SK-N-DZ (cell line): ENCODE results near the gene CHN2. TPM values are rescaled to one million over a fixed set of nuclear protein-coding genes. Genes with fewer than 3 reads are reported as not detected.

ENCODE experiments used
- DNase-seq: peaks from one replicate; pipeline ENCODE4 v3.0.0-alpha.2; 2015; ENCODE audit warnings: low spot score
- polyA plus RNA-seq, 2 experiments: library from polyadenylated mRNA; depleted of rRNA; stranded (reverse); fragments of >200 nt; gene quantifications; 2 replicates each; pipeline ENCODE4 v1.2.3, GENCODE V29; 2014

Gene CHN2
- 13.8 and 22.4 TPM in 2 replicates for polyA plus RNA-seq (2014; cell fraction: cytosol; rRNA removed)
- 6.8 and 12.9 TPM in 2 replicates for polyA plus RNA-seq (2014; cell fraction: nucleus; rRNA removed)

DNA sequence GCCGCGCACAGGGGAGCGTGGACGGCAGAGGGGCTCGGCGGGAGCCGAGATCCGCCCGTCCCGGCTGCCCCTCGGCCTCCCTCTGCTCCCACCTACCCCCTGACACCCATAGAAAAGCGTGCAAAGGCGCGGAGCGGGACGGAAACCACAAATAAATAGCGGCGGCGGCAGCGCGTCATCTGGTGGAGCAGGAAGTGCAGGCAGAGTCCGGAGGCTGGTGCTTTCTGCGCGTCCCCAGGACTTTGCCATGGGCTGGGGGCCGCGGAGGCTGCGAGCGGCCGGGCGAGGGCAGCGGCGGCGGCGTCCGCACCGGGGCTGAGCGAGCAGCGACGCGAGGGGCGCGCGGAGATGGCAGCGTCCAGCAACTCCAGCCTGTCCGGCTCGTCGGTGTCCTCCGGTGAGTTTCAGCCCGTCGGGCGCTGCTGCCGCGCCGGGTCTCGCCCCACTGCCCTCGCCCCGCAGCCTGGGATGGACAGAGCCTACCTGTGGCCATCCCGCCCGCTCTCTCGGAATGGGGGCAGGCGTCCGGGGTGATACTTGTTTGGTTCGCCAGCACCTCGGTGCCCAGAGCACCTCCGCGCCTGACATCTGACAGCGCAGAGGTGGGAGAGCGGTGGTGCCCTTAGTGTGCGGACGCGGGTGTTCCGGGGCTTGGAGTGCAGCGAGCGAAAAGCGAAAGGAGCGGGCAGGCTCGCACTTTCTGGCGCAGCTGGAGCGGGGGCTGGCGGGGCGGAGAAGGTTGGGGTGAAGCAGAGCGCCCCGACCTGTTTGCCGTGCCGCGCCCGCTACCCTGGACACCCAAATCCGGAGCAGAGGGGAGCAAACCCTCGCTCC is at the start of gene CHN2:
Gene CHN2 (plus strand): TSS at position 182 of the 834 bp plus-strand sequence.
- peak; percentile 81 for DNase-seq

DNA sequence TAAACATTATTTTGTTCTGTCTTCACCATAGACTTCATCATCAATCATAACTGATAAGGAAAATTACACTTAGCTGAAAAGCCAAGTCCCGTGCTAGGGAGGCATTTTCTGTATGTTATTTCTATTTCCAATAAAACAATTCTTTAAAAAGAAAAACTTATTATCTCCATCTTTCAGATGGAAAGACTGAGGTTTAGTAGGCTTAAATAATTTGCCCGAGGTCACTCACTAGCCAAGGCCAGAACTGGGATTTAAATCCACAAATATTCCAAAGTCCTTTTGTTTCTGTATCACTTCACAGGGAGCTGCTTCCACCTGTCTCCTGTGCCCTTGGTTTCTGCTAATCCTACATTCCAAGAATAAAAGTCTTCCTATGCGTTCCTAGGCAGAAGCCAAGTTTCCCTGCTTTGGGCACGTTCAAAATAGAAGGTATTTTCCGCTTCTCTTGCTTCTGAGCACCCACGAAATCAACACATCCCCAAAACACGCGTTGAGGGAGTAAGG is 49.0 kb upstream of the CHN2 start:
- DNase-seq: no peak

DNA sequence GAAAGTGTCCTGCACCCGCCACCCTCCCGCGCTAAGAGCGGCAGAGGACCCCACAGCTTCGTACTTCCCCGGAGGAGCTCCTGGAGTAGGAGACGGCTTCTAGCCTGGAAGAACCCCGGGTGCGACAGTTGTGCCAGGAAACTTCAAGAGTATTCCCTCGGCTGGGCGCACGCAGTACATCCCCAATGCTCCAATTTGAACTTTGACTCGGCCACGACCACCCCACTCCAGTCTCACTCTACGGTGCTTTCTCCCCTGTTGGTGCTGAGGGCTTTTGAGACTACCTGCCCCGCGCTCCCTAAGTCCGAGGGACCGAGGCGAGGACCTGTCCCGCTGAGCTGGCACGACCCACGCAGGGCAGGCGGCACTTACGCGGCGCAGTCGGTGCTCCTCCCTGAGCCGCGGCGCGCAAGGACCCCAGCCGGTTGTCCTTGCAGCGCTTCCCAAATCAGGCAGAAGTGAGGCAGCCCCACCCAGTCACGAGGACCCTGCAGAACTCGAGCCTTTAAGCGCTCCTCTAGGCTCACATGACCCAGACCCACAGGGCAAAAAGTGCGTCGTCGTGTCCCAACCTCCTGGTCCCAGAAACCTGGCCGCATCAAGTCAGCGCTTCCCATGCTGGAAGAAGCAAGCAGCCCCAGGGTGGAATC is 48.4 kb upstream of the CHN2 start, which contains the start of gene CPVL:
Gene CPVL (minus strand): TSS at position 481 of the 650 bp plus-strand sequence. CDS start 25,476 bp downstream, outside the sequence.
- peak; percentile 80 for DNase-seq

DNA sequence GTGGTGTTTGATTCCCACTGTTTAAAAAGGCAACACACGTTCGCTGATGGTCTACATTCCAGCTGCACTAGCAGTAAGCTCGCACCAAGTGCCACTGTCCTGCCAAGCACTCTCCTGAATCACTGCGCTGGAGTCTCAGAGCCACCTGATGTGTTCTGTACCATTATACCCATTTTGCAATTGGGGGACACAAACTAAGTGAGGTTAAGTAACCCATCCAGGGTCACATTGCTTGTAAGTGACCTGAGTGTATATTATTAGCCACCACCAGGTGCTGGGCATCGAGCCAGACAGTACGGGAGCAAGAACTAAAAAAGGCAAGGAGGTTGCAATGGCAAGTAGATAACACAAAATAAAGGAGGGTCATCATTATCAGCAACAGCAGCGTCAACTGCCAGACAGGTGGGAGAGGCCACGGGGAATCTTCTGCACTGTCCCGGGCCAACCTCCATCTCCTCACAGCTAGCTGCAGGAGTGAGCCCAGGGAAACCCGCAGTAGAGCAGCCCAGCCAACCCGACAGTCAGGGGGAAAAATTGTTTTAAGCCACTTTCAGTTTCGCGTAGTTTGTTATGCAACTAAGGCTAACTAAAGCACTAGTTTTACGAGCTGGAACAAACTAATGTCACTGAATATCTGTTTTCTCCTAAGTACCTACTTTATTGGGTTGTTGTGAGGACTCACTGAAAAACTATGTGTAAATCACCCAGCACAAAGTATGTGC is 47.5 kb upstream of the CHN2 start:
- peak; percentile 12 for DNase-seq

DNA sequence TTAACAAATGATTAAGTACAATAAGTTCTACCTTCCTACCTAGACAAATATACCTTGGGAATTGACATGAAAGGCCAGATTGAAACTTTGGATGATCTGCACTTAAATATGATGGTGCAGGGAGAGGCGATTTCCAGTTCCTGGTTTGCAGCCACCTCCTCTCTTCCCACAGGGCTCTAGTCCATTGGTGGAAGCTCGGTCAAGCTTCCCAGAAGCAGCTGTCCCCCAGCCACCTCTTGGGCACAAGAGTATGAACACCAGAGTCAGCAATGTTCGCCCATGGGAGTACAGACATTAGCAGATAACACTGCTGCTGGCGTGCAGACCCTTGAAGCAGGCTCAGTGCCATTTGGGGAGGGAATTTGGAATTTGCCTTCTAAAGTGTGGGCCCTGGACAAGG is 46.8 kb upstream of the CHN2 start:
- no peak for DNase-seq

DNA sequence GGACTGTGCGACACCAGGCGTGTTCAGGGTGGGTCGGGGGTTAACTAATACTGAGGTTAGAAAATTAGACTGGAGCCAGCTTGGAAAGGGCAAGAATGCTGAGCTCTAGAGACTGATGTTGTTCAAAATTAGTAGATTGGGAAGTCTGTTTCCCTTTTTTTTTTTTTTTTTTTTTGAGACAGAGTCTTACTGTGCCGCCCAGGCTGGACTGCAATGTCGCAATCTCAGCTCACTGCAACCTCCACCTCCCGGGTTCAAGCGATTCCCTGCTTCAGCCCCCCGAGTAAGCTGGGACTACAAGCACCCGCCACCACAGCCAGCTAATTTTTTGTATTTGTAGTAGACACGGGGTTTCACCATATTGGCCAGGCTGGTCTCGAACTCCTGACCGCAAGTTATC is 45.5 kb upstream of the CHN2 start:
- no peak for DNase-seq

DNA sequence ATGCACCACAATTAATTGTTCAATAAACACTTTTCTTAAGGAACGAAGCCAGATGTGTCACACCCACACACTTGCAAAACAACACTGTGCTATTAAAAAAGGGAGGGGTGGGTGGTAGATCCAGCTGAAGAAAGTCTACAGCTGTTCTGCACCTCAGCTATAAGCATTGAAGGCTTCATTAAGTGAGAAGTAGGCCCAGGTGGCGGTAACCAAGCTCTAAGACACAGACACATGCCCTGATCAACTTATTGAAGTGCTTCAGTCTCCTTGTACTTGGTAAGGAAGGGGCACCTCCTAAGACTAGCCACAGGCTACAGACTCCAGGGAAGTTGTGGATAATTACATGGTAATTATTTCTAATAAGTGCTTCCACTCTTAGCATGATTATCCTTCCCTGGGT is 43.7 kb upstream of the CHN2 start:
- DNase-seq: no peak

DNA sequence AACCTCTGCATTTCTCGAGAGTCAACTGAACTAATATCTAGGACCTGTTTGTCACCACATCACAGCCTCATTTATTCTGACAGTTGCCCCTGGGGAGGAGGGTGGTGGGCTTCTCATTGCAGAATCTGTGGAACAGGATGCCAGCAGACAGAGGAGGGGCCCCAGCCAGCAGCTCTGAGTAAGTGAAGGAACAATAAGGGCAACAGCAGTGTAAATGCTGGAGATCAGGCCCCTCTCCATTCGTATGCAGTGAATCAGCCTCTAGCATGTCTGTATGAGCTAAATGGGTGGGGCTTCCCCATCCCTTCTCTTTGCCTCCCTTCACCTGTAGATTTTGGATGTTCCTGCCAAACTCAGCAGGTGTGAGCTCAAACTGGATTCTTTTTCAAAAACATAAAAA is 40.5 kb upstream of the CHN2 start:
- no peak for DNase-seq

DNA sequence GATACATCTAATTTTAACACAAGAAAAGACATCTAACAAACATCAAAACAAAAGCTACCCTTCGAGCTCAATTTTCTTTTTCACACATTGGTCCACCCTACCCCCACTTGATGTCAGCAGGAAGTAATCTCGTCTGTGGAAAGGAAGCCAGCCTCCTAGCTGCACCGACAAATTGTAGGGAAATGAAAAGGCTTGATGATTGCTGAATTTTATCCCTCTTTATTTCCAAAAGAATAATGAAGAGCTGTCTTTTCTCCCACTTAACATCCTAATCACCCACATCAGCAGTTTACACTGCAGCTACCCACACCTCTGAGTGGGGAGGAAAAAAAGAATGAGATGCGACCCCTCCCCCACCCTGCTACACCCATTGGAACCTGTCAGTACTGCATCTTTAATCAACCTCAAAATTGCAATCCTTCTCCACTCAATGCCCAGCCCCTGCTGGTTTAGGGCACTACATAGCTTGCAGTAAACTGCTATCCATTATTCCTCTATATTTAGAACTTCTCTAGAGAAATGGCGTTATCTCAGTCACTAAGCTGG is 37.6 kb upstream of the CHN2 start:
- DNase-seq: peak; percentile 40

DNA sequence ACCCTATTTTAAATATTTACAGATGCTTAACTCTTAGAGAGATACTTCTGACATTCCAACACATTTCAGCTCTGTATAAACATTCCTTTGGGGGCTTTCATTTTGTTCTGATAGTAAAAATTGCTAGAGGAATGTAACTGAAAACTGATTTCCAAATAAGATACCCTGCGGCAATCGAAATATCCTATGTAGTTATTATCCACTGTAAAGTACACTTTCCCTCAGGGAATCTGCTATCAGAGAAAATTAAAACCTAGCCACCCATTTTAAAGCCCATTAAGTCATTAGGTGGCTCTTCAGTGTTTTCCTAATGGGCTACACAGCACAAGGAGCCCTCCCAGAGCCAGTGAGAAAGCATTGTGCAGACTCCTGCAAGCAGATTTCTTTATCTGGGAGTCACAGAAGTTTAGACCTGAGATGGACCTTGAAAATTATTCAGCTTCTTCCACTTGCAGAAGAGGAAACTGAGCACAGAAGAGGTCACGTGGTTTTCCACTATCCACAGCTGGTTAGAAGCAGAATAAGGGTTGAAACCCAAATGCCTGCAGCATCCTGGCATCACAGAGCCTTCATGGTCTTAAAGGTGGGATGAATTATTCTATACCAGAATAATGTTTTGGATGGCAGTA is 35.7 kb upstream of the CHN2 start:
- no peak for DNase-seq

DNA sequence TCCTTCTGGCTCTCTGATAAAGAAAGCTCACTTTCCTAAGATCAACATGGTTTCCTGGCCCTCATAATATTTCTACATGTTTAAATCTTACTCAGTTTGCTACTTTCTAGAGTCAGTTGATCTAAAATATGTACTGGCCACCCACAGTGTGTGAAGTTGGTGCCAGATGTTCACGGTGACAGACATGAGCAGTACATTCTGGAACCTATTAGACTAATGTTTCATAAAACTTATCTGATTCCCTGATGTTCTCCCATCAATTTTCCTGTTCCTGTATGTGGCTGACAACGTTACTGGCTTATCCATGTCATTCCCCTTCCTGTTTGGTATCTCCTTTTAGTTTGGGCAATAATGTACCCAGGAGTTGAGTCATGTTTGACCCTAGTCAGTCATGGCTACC is 34.5 kb upstream of the CHN2 start:
- DNase-seq: no peak

DNA sequence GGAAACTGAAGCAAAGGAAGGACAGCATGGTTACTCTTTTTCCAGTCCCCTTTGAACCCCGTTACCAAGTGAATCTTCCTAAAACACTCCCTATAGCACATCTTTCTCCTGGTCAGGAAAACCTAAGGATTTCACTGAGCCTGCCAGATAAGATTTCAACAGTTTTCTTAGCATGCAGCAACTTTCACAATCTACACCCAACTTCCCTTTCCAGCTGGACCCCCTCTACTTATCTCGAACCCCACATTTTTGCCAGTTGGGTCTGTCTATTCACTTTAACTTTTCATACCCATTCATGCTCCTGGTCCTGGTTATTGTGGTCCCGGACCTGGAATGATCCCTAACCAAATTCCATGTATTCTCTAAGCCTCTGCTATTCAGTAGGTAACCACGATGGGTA is 33.3 kb upstream of the CHN2 start:
- no peak for DNase-seq

DNA sequence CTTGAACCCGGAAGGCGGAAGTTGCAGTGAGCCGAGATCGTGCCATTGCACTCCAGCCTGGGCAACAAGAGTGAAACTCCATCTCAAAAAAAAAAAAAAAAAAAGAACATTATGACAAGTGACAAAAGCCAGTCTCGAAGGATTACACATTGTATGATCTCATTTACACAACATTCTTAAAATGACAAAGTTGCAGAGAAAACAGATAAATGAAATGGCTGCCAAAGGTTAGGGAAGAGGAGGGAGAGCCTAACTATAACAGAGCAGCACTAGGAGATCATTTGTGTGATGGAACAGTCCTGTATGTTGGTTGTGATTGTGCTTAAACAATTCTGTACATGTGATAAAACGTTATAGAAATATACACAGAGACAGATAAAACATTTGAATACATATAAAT is 32.0 kb upstream of the CHN2 start:
- no peak for DNase-seq

DNA sequence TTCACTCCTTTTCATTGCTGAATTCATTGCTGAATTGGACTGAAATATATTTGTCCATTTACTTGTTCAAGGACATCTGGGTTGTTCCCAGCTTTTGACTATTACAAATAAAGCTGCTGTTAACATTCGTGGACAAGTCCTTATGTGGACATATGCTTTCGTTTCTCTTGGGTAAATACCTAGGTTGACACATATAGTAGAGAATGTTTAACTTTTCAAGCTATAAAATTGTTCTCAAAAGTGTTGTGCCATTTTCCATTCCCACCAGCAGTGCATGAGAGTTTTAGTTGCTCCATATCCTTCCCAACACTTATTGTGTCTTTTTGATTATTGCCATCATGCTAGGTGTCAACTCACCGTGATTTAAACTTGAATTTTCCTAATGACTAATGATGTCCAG is 30.7 kb upstream of the CHN2 start:
- DNase-seq: no peak

DNA sequence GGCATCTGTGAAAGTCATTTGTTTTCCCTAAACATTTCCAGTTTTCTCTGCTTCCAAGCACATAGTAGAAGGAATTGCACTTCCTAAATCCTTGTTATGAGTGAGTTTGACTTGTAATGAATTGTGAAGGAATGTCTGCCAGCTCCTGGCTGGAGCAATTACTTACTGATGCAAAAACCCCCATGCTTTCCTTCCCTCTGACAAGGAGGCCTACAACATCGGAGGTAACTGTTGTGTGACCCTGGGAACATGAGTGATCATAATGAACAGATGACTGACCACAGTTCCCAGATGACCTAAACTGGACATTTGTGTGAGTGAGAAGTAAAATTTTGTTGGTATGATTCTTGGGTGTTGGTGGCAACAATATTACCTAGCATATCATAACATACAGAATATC is 26.9 kb upstream of the CHN2 start:
- no peak for DNase-seq

DNA sequence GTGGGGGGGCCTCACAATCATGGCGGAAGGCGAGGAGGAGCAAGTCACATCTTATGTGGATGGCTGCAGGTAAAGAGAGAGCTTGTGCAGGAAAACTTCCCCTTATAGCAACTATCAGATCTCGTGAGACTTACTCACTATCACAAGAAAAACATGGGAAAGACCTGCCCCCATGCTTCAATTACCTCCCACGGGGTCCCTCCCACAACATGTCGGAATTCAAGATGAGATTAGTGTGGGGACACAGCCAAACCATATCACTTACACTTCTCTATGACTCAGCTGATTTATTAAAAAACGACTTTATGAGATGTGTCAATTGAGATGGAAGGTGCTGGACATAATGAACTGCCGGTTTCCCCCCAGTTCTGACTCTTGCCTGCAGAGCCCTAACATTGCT is 23.8 kb upstream of the CHN2 start:
- DNase-seq: no peak

DNA sequence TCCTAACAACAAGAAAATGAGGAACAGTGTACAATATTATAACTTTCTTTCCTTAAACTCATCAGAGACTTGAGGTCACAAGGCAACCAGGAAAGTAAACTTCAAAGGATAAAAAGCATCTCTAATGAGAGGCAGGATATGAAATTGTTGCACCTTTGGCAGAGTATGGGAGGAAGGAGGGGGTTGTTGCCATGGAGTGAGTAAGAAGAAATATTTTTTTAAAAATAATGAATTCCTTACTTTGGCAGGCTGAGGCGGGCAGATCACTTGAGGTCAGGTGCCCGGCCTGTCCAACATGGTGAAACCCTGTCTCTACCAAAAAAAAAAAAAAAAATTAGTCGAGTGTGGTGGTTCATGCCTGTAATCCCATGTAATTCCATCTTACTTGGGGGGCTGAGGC is 21.1 kb upstream of the CHN2 start:
- no peak for DNase-seq

DNA sequence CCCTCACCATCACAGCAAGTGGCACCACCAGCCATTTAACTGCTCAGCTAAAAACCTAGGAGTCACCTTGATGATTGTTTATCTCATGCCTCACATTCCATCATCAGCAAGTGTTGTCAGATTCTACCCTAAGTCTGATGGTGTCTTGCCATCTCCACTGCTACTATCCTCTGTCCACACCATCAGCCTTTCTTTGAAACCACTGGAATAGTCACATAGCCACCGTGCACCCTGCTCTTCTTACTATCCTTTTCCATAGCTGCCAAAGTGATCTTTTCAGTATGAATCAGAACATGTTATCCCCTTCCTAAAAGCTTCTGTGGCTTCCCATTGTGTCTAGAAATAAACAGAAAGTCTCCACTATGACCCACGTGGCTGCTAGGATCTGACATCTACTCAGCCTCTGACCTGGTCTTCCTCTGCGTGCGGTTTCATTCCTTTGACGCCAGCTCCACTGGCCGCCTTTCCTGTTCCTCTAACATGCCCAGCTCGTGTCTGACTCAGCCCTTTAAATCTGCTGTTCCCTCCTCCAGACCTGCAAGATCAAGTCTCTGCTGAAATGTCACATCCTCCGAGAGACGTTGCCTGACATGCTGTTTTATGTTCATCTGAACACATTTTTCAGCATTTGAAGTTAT is 16.5 kb upstream of the CHN2 start:
- no peak for DNase-seq

DNA sequence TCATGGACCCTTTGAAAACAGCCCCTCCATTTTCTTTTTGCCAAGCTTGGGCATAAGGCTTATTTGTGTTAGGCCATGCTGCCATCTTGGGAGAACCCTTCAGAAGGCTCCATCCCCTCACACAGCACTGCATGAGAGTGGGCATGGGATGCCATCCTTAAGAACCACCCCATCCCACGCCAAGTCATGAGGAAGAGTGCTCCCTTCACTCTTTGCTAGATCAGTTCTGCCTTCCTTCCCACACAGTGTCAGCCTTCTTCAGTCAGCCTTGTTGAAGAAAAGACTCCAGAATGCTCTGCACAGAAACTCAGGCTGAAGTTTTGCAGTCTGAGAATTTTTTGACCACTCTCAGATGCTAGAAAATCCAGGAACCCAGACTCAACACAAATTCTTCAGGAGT is 15.5 kb upstream of the CHN2 start:
- no peak for DNase-seq

DNA sequence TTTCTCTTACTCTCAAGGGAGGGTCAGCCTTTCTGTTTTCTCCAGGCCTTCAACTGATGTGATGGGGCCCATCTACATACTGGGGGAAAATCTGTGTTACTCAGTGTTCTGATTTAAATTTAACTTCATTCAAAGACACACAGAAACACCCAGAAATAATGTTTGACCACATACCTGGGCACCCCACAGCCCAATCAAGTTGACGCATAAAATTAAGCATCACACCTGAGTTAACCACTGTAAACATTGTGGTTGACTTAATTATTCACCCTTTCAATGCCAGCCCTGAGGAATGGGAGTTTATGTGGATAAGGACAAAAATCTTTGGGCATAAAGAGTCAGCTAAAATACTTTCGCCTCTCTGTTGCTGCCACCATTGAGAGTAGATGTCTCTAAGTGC is 10.0 kb upstream of the CHN2 start:
- DNase-seq: no peak

DNA sequence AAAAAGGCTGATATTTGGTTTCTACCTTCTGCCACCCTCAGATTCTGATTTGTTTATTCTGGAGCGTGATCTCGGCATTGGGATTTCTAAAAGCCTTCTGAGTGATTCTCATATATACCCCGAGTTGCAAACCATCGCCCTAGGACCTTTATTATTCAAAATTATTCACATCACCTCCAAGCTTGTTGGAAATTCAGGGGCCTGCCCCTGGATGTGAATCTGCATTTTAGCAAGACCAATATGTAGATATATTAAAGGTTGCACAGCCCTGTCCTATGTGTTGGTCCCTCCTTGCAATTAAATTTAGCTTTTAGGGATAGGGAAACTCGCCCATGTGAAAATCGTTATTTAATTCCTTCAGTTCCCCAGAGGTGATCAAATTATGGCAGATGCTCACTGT is 9.0 kb upstream of the CHN2 start:
- DNase-seq: no peak
